ENCODE measurements around the gene WNT10A. TPM values are rescaled to one million over a fixed set of nuclear protein-coding genes. Genes with fewer than 3 reads are reported as not detected.

Gene WNT10A
- total RNA-seq, 4 donors from 2014 or later: 8.0 to 19.1 (median 11.9) TPM

Small RNA genes within 50 kb of the gene (small RNA-seq; reads per million reads assigned to genes)
- 0 reads per million in 4 donors for gene RNU6-642P

Other genes with a start within 250 kb of the WNT10A start
- gene ZNF142, start 221.2 kb upstream of the WNT10A start, total RNA-seq: 10 to 100 TPM; 10.8 to 23.1 (median 20.0) TPM
- 10 to 100 TPM; 29.9 to 34.0 (median 30.6) TPM for gene BCS1L, start 221.2 kb upstream of the WNT10A start, total RNA-seq
- 10 to 100 TPM in 3 of 4 donors, 1 to 10 TPM in 1; 9.6 to 17.4 (median 15.7) TPM for gene RNF25, start 208.8 kb upstream of the WNT10A start, total RNA-seq
- 10 to 100 TPM in 2 of 4 donors, 1 to 10 TPM in 2; 5.8 to 27.8 (median 10.4) TPM for gene STK36, start 208.8 kb upstream of the WNT10A start, total RNA-seq
- gene TTLL4, start 170.0 kb upstream of the WNT10A start, total RNA-seq: 10 to 100 TPM; 12.8 to 17.5 (median 15.6) TPM
- gene CYP27A1, start 98.7 kb upstream of the WNT10A start, total RNA-seq: 10 to 100 TPM in 1 of 4 donors, 1 to 10 TPM in 3; 1.7 to 11.2 (median 6.4) TPM
- not detected for gene PRKAG3, start 49.0 kb upstream of the WNT10A start, total RNA-seq
- under 1 TPM in 2 of 4 donors, not detected in 2; 0.73 to 0.76 TPM for gene WNT6, start 21.0 kb upstream of the WNT10A start, total RNA-seq
- gene CDK5R2, start 78.8 kb downstream of the WNT10A start, total RNA-seq: not detected
- gene FEV, start 104.3 kb downstream of the WNT10A start, total RNA-seq: 1 to 10 TPM in 1 of 4 donors, not detected in 3; 2.1 TPM
- gene CRYBA2, start 112.6 kb downstream of the WNT10A start, total RNA-seq: not detected
- under 1 TPM in 1 of 4 donors, not detected in 3; 0.19 TPM for gene CFAP65, start 160.7 kb downstream of the WNT10A start, total RNA-seq
- gene IHH, start 180.1 kb downstream of the WNT10A start, total RNA-seq: under 1 TPM in 1 of 4 donors, not detected in 3; 0.38 TPM